ENCODE data around the gene GJA3.

The GJA3 gene

GRCh38 chr13:20160306-20161274, at the start of gene GJA3:
GJA3 (minus strand) TSS chr13:20161052; CDS start chr13:20143288, 17,764 bp downstream.
- peak; percentile 46 for DNase-seq (ENCODE audit: low read depth)

- no peak for DNase-seq (ENCODE audit: low read depth)
Observed at GRCh38 chr13:20209948-20210347, 49.1 kb upstream of the GJA3 start.

DNA sequence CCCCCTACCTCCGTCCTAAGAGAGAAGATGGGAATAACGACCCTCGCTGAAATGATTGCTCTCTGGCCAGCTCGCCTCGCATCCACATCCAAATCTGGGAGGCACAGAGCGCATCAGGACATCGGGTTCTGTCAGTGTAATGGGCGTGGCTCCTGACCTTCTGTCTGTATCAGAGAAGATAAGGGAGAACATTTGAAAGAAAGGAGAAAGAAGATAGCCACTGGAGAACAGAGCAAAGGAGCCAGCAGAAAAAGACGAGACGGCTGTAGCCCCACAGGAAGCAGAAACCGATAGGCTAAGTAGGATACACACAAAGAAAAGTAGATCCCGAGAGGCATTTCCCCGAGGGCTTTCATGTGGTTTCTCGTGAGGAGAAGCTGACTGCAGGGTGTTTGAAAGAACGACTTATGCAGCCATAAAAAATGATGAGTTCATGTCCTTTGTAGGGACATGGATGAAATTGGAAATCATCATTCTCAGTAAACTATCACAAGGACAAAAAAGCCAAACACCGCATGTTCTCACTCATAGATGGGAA, 45.9 kb upstream of the GJA3 start:
- DNase-seq (ENCODE audit: low read depth): no peak

- no peak for DNase-seq (ENCODE audit: low read depth)
Observed at GRCh38 chr13:20206065-20206697, 45.3 kb upstream of the GJA3 start.

DNA sequence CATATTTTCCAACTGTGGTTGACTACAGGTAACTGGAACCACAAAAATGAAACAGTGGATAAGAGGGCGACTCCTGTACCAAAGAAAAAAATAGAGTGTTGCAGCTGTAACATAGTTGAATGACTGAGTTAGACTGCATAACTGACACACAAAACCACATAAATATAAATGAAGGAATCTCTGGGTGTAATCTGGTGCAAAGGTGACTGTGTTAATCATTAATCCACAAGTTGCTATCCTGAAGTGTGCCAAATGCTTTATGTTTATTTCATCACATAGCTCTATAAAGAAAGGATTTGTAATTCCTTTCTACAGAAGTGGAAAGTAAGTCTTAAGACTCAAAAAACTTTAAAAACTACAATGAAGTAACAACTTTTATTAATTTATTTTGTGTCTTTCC, 37.9 kb upstream of the GJA3 start:
- DNase-seq (ENCODE audit: low read depth): no peak

DNA sequence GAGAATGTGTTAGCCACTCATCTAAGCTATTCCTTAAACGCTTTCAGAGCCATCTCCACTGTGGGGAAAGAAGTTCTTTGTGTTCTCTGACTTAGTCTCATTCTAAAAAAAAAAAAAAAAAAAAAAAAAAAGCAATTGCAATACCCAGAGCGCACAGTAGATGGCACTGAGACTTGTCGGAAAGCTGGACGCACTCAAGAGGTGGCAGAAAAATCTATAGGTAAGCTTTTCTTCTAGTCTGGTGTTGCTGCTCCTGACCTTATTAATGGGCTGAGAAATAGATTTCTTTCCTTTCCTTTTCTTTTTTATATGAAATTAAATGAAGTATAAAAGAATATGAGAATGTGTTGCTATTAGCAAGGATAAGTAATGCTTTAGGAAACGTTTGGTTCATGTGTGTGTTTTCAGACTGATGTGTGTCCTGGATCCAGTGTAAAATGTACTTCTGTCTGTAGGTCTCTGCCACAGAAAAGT, 36.5 kb upstream of the GJA3 start:
- no peak for DNase-seq (ENCODE audit: low read depth)

GRCh38 chr13:20195801-20196200, 34.9 kb upstream of the GJA3 start:
- no peak for DNase-seq (ENCODE audit: low read depth)

DNA sequence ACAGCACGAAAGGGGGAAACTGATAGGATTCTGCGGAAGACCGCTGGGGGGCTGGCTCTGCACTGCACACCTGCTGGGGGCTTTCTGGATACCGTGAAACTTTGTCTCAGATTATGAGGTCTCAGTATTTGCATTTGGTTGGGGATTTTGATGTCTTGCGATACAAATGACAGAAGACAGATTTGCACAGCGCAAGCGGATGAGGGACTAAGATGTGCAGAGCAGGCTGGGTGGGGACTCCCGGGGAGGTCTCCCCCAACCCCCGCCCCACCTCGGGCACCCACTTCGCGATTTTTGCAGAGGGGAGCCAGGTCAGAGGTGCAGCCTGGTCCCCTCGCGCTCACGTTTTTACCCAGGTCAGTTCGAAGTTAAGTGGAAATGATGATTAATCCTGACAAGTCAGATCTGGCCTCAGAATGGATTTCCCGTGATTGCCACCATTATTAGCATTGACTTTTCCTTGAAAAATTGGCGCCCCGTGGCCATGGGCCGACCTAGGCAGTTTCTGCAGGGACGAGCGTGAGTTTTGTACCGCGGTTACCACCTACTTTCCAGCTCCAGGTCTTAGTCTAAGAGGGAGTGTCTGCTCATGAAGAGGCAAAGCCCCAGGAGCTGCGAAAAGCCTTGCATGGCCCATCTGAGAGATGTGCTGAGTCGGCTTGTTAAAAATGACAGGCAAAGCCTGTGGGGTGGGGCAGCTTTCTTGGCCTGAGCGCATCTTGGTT, 33.2 kb upstream of the GJA3 start:
- DNase-seq (ENCODE audit: low read depth): no peak

- DNase-seq (ENCODE audit: low read depth): no peak
Observed at GRCh38 chr13:20193162-20193906, 32.5 kb upstream of the GJA3 start.

GRCh38 chr13:20192836-20193161, 31.9 kb upstream of the GJA3 start, which contains the start of gene GJB2:
GJB2 (minus strand) TSS chr13:20192938; CDS start chr13:20189581, 3,357 bp downstream.
- DNase-seq (ENCODE audit: low read depth): no peak

DNA sequence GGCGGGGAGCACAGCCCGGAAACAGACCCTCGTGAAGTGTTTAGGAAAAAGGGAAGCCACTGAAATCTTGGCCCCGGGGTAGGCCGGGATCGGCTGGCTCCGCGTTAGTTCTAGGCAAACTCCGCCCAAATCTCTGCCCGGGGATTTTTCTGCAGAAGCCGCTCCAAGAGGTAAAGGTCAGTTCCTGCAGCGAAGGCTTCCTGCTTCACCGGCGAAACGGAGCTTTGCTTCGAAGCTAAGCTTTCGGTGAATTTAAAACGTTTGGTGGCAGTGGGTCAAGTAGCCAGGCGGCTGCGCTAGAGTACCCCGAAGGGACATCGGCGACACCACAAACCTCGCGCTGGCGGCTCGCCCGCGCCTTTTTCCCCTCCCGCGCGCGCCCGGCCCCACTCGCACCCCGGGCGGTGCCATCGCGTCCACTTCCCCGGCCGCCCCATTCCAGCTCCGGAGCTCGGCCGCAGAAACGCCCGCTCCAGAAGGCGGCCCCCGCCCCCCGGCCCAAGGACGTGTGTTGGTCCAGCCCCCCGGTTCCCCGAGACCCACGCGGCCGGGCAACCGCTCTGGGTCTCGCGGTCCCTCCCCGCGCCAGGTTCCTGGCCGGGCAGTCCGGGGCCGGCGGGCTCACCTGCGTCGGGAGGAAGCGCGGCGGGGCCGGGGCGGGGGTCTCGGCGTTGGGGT, 31.4 kb upstream of the GJA3 start:
- no peak for DNase-seq (ENCODE audit: low read depth)

DNA sequence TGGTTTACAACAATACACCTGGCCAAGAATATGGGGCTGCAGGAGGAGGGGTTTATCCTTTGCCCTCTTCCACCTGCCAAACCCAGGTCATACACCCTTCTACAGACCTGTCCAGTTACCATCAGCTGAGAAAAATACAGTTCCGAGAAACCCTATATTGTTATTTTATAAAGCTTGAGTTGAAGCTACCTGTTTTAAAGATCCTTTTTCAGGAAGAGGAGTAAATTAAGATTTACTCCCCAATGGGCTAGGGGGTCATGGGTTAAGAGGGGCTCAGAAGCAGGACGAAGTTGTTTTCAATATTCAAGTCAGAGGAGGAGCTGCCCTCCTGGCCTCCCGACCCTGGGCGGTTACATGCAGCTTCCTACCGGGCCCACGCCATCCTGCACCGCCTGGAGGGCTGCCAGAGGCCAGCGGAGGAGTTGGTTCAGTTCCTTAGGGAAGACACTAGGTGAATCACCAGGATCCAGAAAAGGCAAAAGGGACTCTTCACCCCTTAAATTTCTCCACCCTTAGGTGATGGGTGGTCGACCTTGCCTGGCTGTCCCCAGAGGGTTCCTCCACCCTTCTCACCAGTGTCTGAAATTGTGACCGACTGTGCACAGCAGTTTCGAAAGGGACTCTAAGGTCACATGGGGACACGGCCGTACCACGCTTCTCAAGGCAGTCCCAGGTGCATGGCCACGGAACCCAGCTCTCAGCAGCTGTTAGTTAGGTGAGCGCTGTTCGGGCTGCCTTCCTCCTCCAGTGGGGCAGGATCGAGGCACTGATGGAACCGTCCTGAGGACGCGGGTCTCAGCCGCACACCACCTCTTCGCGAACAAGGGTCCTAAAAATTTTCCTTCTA, 30.7 kb upstream of the GJA3 start:
- no peak for DNase-seq (ENCODE audit: low read depth)

- no peak for DNase-seq (ENCODE audit: low read depth)
Observed at GRCh38 chr13:20190481-20191310, 29.8 kb upstream of the GJA3 start.

GRCh38 chr13:20190076-20190475, 29.2 kb upstream of the GJA3 start:
- no peak for DNase-seq (ENCODE audit: low read depth)

GRCh38 chr13:20188667-20189553, 28.1 kb upstream of the GJA3 start:
- no peak for DNase-seq (ENCODE audit: low read depth)

GRCh38 chr13:20186771-20187170, 25.9 kb upstream of the GJA3 start:
- DNase-seq (ENCODE audit: low read depth): no peak

- DNase-seq (ENCODE audit: low read depth): no peak
Observed at GRCh38 chr13:20185366-20186056, 24.7 kb upstream of the GJA3 start.
